ENCODE results near the gene CLDN9.

Gene CLDN9

DNA sequence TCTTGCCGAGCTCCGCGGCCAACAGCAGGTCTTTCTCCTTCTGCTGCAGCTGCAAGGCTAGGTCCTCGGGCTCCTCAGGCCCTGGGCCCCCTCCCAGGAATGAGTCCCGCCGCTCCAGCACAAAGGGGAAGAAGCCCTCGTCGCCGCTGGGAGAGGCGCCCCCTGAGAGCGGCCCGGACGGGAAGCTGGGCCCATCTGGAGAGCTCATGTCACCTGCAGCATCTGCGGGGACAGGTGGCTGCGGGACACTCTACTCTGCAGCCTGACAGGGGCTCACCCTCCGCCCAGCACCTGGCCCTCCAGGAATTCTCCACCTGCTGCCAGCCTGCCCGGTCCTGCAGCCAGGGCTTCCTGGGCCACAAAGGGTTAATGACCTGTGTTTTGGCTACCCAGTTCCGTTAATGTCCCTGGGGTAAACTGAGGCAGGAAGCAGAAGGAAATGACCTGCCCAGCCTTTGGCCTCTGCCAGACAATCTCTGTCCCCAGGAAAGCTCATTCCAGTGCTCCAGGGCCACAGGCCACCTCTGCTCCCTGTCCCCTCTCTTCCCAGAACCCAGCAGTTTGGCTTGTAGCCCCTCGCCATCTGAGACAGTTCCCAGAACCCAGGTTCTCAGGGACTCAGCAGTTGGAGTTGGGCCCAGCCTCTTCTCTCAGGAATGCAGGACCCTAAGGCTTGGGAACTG is 22.7 kb downstream of the CLDN9 start:
- TF ChIP-seq FOXP2 (optimal IDR thresholded peaks at IDR 0.05; ENCODE audit: borderline replicate concordance, extremely low read depth, extremely low read length, insufficient read depth), result no peak
- no peak for TF ChIP-seq TAF1 (IDR thresholded peaks at IDR 0.05; ENCODE audit: borderline replicate concordance, insufficient read depth, low read length)
- no peak for TF ChIP-seq REST (IDR thresholded peaks at IDR 0.05; ENCODE audit: insufficient read depth in 1 of 2, low read depth in 2 of 2, low read length in 2 of 2)
- TF ChIP-seq POLR2AphosphoS5 (IDR thresholded peaks at IDR 0.05; ENCODE audit: low read depth, low read length), result no peak
- TF ChIP-seq SIN3A (IDR thresholded peaks at IDR 0.05; ENCODE audit: borderline replicate concordance, insufficient read depth, low read length), result no peak

- TF ChIP-seq TAF1 (IDR thresholded peaks at IDR 0.05; ENCODE audit: borderline replicate concordance, insufficient read depth, low read length), result no peak
- no peak for TF ChIP-seq SIN3A (IDR thresholded peaks at IDR 0.05; ENCODE audit: borderline replicate concordance, insufficient read depth, low read length)
- no peak for TF ChIP-seq REST (IDR thresholded peaks at IDR 0.05; ENCODE audit: insufficient read depth in 1 of 2, low read depth in 2 of 2, low read length in 2 of 2)
- TF ChIP-seq POLR2AphosphoS5 (IDR thresholded peaks at IDR 0.05; ENCODE audit: low read depth, low read length), result no peak
- no peak for TF ChIP-seq FOXP2 (optimal IDR thresholded peaks at IDR 0.05; ENCODE audit: borderline replicate concordance, extremely low read depth, extremely low read length, insufficient read depth)
Observed at GRCh38 chr16:3035972-3036725, 23.4 kb downstream of the CLDN9 start.

- TF ChIP-seq TAF1 (IDR thresholded peaks at IDR 0.05; ENCODE audit: borderline replicate concordance, insufficient read depth, low read length) (no peak), SIN3A (IDR thresholded peaks at IDR 0.05; ENCODE audit: borderline replicate concordance, insufficient read depth, low read length) (no peak), FOXP2 (optimal IDR thresholded peaks at IDR 0.05; ENCODE audit: borderline replicate concordance, extremely low read depth, extremely low read length, insufficient read depth) (no peak), POLR2AphosphoS5 (IDR thresholded peaks at IDR 0.05; ENCODE audit: low read depth, low read length) (no peak), REST (IDR thresholded peaks at IDR 0.05; ENCODE audit: insufficient read depth in 1 of 2, low read depth in 2 of 2, low read length in 2 of 2) (no peak)
Observed at GRCh38 chr16:3036726-3037315, 24.1 kb downstream of the CLDN9 start, which contains the start of gene BICDL2. TSS of gene BICDL2 (minus strand) at chr16:3036944. CDS start at chr16:3035496, 1,448 bp downstream.

GRCh38 chr16:3038256-3038655 is 25.5 kb downstream of the CLDN9 start:
- TF ChIP-seq FOXP2 (optimal IDR thresholded peaks at IDR 0.05; ENCODE audit: borderline replicate concordance, extremely low read depth, extremely low read length, insufficient read depth) (no peak), POLR2AphosphoS5 (IDR thresholded peaks at IDR 0.05; ENCODE audit: low read depth, low read length) (no peak), TAF1 (IDR thresholded peaks at IDR 0.05; ENCODE audit: borderline replicate concordance, insufficient read depth, low read length) (no peak), REST (IDR thresholded peaks at IDR 0.05; ENCODE audit: insufficient read depth in 1 of 2, low read depth in 2 of 2, low read length in 2 of 2) (no peak), SIN3A (IDR thresholded peaks at IDR 0.05; ENCODE audit: borderline replicate concordance, insufficient read depth, low read length) (no peak)

Data from PFSK-1 (cell line).